Measurements from ENCODE around the gene RXRA.
A peak's percentile ranks its signal among the peaks of the same experiment; 100 is the strongest.

Gene RXRA

GRCh38 chr9:134476272-134476941 is 150.2 kb downstream of the RXRA start:
- Histone ChIP-seq H2BK120ac (ENCODE audit: insufficient read depth, low read length, poor library complexity) (no peak overlapping the region), H3K79me2 (ENCODE audit: control insufficient read depth, insufficient read depth, low read length, poor library complexity) (no peaks in the 10 kb centered on the region), H3K9me3 (ENCODE audit: insufficient read depth, low read depth, low read length) (no peaks in the 10 kb centered on the region), H3K9ac (ENCODE audit: low read length) (no peak overlapping the region), H4K91ac (ENCODE audit: low read depth, low read length) (no peak overlapping the region), H3K36me3 (ENCODE audit: control insufficient read depth in 1 of 2, insufficient read depth in 2 of 2, low read length in 2 of 2) (no peaks in the 10 kb centered on the region), H4K8ac (ENCODE audit: low read depth, low read length) (no peak overlapping the region), H3K27me3 (ENCODE audit: insufficient read depth, low read length) (no peaks in the 10 kb centered on the region), H3K14ac (ENCODE audit: low read length) (no peak overlapping the region), H2BK12ac (ENCODE audit: low read length) (peak overlapping the region; percentile 28), H2BK5ac (ENCODE audit: low read depth, low read length, poor library complexity) (no peak overlapping the region), H3K79me1 (ENCODE audit: low read length) (no peaks in the 10 kb centered on the region), H2AFZ (ENCODE audit: insufficient read depth, low read length, poor library complexity) (no peak overlapping the region), H3K27ac (ENCODE audit: low read depth, low read length) (no peak overlapping the region), H4K12ac (ENCODE audit: low read depth, low read length) (no peak overlapping the region), H3K4me3 (ENCODE audit: low read depth, low read length) (no peak overlapping the region), H3K4me2 (ENCODE audit: low read length) (no peak overlapping the region), H2AK5ac (ENCODE audit: low read length) (peak overlapping the region; percentile 63), H3K4ac (ENCODE audit: low read depth, low read length) (no peak overlapping the region), H3K23ac (ENCODE audit: low read length) (no peak overlapping the region), H3K4me1 (ENCODE audit: control insufficient read depth in 1 of 2, insufficient read depth in 2 of 2, low read length in 2 of 2) (no peaks in the 10 kb centered on the region), H3K18ac (ENCODE audit: low read length) (no peak overlapping the region)
- WGBS (ENCODE audit: extremely low coverage, insufficient coverage, insufficient read length): no CpG with 5 or more reads among the region's 9 CpGs
- no peak for DNase-seq

DNA sequence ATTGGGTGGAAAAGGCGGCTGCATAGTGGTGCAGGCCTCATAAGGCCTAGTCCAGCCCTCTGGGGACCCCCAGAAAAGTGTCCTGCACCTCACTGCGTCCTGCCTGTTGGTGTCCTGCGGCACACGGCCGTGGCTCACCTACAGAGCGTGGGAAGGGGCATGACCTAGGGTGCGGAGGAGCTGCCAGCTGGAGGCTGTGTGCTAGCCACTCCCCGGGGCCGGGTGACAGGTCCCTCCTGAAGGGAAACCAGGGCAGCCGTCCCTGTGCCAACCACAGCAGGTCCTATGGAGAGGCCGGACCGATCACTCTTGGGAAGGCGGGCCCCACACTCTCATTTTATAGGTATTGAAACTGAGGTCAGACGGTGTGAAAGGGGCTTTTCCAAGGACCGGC is 150.7 kb downstream of the RXRA start:
- no peak overlapping the region for H4K91ac ChIP-seq (ENCODE audit: low read depth, low read length)
- no CpG with 5 or more reads among the region's 15 CpGs for WGBS (ENCODE audit: extremely low coverage, insufficient coverage, insufficient read length)
- no peaks in the 10 kb centered on the region for H3K9me3 ChIP-seq (ENCODE audit: insufficient read depth, low read depth, low read length)
- H3K4me2 ChIP-seq (ENCODE audit: low read length): no peak overlapping the region
- H2AK5ac ChIP-seq (ENCODE audit: low read length): no peak overlapping the region
- H4K12ac ChIP-seq (ENCODE audit: low read depth, low read length): no peak overlapping the region
- H3K18ac ChIP-seq (ENCODE audit: low read length): no peak overlapping the region
- H3K4me1 ChIP-seq (ENCODE audit: control insufficient read depth in 1 of 2, insufficient read depth in 2 of 2, low read length in 2 of 2): no peaks in the 10 kb centered on the region
- no peaks in the 10 kb centered on the region for H3K79me1 ChIP-seq (ENCODE audit: low read length)
- H3K36me3 ChIP-seq (ENCODE audit: control insufficient read depth in 1 of 2, insufficient read depth in 2 of 2, low read length in 2 of 2): no peaks in the 10 kb centered on the region
- no peak overlapping the region for H3K4ac ChIP-seq (ENCODE audit: low read depth, low read length)
- no peaks in the 10 kb centered on the region for H3K27me3 ChIP-seq (ENCODE audit: insufficient read depth, low read length)
- H3K79me2 ChIP-seq (ENCODE audit: control insufficient read depth, insufficient read depth, low read length, poor library complexity): no peaks in the 10 kb centered on the region
- H3K9ac ChIP-seq (ENCODE audit: low read length): no peak overlapping the region
- no peak overlapping the region for H2AFZ ChIP-seq (ENCODE audit: insufficient read depth, low read length, poor library complexity)
- H4K8ac ChIP-seq (ENCODE audit: low read depth, low read length): no peak overlapping the region
- no peak for DNase-seq
- no peak overlapping the region for H3K4me3 ChIP-seq (ENCODE audit: low read depth, low read length)
- H3K23ac ChIP-seq (ENCODE audit: low read length): no peak overlapping the region
- H3K14ac ChIP-seq (ENCODE audit: low read length): no peak overlapping the region
- no peak overlapping the region for H2BK5ac ChIP-seq (ENCODE audit: low read depth, low read length, poor library complexity)
- H3K27ac ChIP-seq (ENCODE audit: low read depth, low read length): no peak overlapping the region
- no peak overlapping the region for H2BK12ac ChIP-seq (ENCODE audit: low read length)
- H2BK120ac ChIP-seq (ENCODE audit: insufficient read depth, low read length, poor library complexity): no peak overlapping the region

DNA sequence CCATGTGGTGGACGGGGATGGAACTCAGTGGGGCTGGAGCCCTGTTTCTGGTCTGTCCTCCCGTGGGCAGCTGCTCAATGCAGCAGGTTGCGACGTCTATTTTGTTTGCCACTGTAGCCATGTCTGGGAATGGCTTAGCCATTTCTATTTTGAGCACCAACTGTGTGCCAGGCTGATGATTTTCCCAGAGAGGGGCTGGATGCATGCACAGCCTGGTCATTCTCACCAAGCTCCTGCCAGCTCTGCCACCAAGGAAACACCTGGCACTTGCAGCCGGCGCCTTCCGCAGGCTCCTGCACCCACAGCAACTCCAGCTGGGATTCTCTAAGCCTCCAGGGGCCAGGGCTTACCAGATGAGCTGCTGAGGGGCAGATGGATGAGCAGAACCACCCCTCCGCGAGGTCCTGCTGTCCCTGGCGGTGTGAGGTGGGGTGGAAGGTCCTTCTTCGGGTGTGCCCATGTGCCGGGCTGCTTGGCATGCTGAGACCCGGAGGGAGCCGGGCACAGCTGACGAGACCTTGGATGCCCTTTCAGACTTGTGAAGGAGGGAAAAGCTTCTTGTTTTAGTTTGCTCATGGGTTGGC is 151.2 kb downstream of the RXRA start:
- H3K4ac ChIP-seq (ENCODE audit: low read depth, low read length): no peak overlapping the region
- no peaks in the 10 kb centered on the region for H3K36me3 ChIP-seq (ENCODE audit: control insufficient read depth in 1 of 2, insufficient read depth in 2 of 2, low read length in 2 of 2)
- H3K27me3 ChIP-seq (ENCODE audit: insufficient read depth, low read length): no peaks in the 10 kb centered on the region
- no peak overlapping the region for H2AK5ac ChIP-seq (ENCODE audit: low read length)
- H4K91ac ChIP-seq (ENCODE audit: low read depth, low read length): no peak overlapping the region
- no peak overlapping the region for H2BK12ac ChIP-seq (ENCODE audit: low read length)
- H3K23ac ChIP-seq (ENCODE audit: low read length): no peak overlapping the region
- H3K79me2 ChIP-seq (ENCODE audit: control insufficient read depth, insufficient read depth, low read length, poor library complexity): no peaks in the 10 kb centered on the region
- no peak for DNase-seq
- no peak overlapping the region for H3K27ac ChIP-seq (ENCODE audit: low read depth, low read length)
- no peak overlapping the region for H4K12ac ChIP-seq (ENCODE audit: low read depth, low read length)
- no peak overlapping the region for H2BK5ac ChIP-seq (ENCODE audit: low read depth, low read length, poor library complexity)
- H2BK120ac ChIP-seq (ENCODE audit: insufficient read depth, low read length, poor library complexity): no peak overlapping the region
- no peak overlapping the region for H3K14ac ChIP-seq (ENCODE audit: low read length)
- H3K4me2 ChIP-seq (ENCODE audit: low read length): no peak overlapping the region
- no peak overlapping the region for H3K4me3 ChIP-seq (ENCODE audit: low read depth, low read length)
- no peak overlapping the region for H3K9ac ChIP-seq (ENCODE audit: low read length)
- no peak overlapping the region for H3K18ac ChIP-seq (ENCODE audit: low read length)
- H3K79me1 ChIP-seq (ENCODE audit: low read length): no peaks in the 10 kb centered on the region
- no peaks in the 10 kb centered on the region for H3K9me3 ChIP-seq (ENCODE audit: insufficient read depth, low read depth, low read length)
- no peak overlapping the region for H4K8ac ChIP-seq (ENCODE audit: low read depth, low read length)
- no CpG with 5 or more reads among the region's 15 CpGs for WGBS (ENCODE audit: extremely low coverage, insufficient coverage, insufficient read length)
- H2AFZ ChIP-seq (ENCODE audit: insufficient read depth, low read length, poor library complexity): no peak overlapping the region
- H3K4me1 ChIP-seq (ENCODE audit: control insufficient read depth in 1 of 2, insufficient read depth in 2 of 2, low read length in 2 of 2): no peaks in the 10 kb centered on the region

DNA sequence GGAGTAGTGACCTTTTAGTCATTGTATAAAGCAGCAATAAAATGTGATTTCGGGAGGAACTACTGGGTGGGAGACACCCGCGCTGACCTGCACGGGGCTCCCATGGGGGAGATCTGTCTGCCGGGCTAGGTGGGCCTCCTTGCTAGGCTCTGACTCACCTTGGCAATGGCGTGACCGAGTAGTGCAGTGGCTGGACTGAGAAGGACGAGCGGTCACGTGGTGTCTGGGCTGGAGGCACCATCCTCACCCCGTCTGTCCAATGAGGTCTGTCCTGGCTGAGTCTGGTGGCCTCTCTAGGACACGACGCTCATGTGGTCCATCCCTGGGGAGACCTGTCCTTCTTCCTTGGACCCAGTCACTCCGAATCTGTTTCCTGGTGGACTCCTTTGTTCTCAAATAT is 151.7 kb downstream of the RXRA start:
- no peaks in the 10 kb centered on the region for H3K36me3 ChIP-seq (ENCODE audit: control insufficient read depth in 1 of 2, insufficient read depth in 2 of 2, low read length in 2 of 2)
- no peak overlapping the region for H3K4me2 ChIP-seq (ENCODE audit: low read length)
- no peaks in the 10 kb centered on the region for H3K9me3 ChIP-seq (ENCODE audit: insufficient read depth, low read depth, low read length)
- H4K8ac ChIP-seq (ENCODE audit: low read depth, low read length): no peak overlapping the region
- DNase-seq: no peak
- H3K4ac ChIP-seq (ENCODE audit: low read depth, low read length): no peak overlapping the region
- no peak overlapping the region for H3K23ac ChIP-seq (ENCODE audit: low read length)
- no peaks in the 10 kb centered on the region for H3K79me1 ChIP-seq (ENCODE audit: low read length)
- no peak overlapping the region for H4K91ac ChIP-seq (ENCODE audit: low read depth, low read length)
- no peak overlapping the region for H2BK120ac ChIP-seq (ENCODE audit: insufficient read depth, low read length, poor library complexity)
- H3K27me3 ChIP-seq (ENCODE audit: insufficient read depth, low read length): no peaks in the 10 kb centered on the region
- no peak overlapping the region for H2BK12ac ChIP-seq (ENCODE audit: low read length)
- H3K4me1 ChIP-seq (ENCODE audit: control insufficient read depth in 1 of 2, insufficient read depth in 2 of 2, low read length in 2 of 2): no peaks in the 10 kb centered on the region
- WGBS (ENCODE audit: extremely low coverage, insufficient coverage, insufficient read length): no CpG with 5 or more reads among the region's 14 CpGs
- H3K14ac ChIP-seq (ENCODE audit: low read length): no peak overlapping the region
- H2BK5ac ChIP-seq (ENCODE audit: low read depth, low read length, poor library complexity): no peak overlapping the region
- no peaks in the 10 kb centered on the region for H3K79me2 ChIP-seq (ENCODE audit: control insufficient read depth, insufficient read depth, low read length, poor library complexity)
- H2AFZ ChIP-seq (ENCODE audit: insufficient read depth, low read length, poor library complexity): no peak overlapping the region
- H3K9ac ChIP-seq (ENCODE audit: low read length): no peak overlapping the region
- H3K27ac ChIP-seq (ENCODE audit: low read depth, low read length): no peak overlapping the region
- H3K18ac ChIP-seq (ENCODE audit: low read length): no peak overlapping the region
- no peak overlapping the region for H2AK5ac ChIP-seq (ENCODE audit: low read length)
- no peak overlapping the region for H3K4me3 ChIP-seq (ENCODE audit: low read depth, low read length)
- H4K12ac ChIP-seq (ENCODE audit: low read depth, low read length): no peak overlapping the region

Data from trophoblast cell (in vitro differentiated cells and primary cell).